HL-60/S4 treated with retinoic acid at 250 ng/mL for 4 days and 3 days (cell line): ENCODE data around the gene ANGPTL7.
"Not testable (repeated sequence)": the region's sequence is repeated elsewhere in the genome, so short reads cannot be mapped to it uniquely, and the experiment has no call there.

Source experiments
- in situ Hi-C: fragments of 300-500 bp; cut with MboI; formaldehyde crosslinking; loops from 2 replicates; pipeline ENCODE4 v1.7.0; 2022; ENCODE audit warnings: low sequenced_read_pairs

Gene ANGPTL7, protein sequence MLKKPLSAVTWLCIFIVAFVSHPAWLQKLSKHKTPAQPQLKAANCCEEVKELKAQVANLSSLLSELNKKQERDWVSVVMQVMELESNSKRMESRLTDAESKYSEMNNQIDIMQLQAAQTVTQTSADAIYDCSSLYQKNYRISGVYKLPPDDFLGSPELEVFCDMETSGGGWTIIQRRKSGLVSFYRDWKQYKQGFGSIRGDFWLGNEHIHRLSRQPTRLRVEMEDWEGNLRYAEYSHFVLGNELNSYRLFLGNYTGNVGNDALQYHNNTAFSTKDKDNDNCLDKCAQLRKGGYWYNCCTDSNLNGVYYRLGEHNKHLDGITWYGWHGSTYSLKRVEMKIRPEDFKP

DNA sequence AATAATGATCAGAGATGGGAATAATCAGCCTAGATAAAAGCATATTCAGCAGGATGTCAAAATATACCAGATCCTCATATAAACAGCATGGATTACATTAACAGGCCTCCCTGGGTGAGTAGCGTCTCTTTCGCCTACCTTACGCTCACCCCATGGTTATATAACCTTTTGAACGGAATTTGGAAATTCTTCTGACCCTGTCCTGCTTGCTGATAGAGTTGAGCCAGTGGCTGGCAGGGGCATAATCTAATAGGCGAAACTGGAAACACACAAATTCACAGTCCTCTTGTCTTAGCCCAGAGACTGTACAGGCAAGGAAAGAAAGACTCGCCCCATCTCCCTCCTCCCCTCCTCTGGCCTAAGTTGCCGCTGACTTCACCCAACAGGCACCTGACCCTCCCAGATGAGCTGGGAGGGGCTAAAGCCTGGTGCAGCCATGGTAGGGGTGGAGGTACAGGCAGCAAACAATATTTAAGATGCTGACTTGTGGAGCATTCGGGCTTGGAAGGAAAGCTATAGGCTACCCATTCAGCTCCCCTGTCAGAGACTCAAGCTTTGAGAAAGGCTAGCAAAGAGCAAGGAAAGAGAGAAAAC lies at the start of gene ANGPTL7:
Gene ANGPTL7, plus strand, starts transcription at position 498 of the 594 bp plus-strand sequence. CDS start 225 bp downstream, outside the sequence.
- in situ Hi-C loops, result no loop called here

- in situ Hi-C loops, result no loop called here
Measured at GRCh38 chr1:11142618-11143391, 46.4 kb upstream of the ANGPTL7 start.

- in situ Hi-C loops, result no loop called here
Measured at GRCh38 chr1:11143401-11143800, 45.8 kb upstream of the ANGPTL7 start.

- in situ Hi-C loops, result no loop called here
Measured at GRCh38 chr1:11143907-11144306, 45.2 kb upstream of the ANGPTL7 start.

DNA sequence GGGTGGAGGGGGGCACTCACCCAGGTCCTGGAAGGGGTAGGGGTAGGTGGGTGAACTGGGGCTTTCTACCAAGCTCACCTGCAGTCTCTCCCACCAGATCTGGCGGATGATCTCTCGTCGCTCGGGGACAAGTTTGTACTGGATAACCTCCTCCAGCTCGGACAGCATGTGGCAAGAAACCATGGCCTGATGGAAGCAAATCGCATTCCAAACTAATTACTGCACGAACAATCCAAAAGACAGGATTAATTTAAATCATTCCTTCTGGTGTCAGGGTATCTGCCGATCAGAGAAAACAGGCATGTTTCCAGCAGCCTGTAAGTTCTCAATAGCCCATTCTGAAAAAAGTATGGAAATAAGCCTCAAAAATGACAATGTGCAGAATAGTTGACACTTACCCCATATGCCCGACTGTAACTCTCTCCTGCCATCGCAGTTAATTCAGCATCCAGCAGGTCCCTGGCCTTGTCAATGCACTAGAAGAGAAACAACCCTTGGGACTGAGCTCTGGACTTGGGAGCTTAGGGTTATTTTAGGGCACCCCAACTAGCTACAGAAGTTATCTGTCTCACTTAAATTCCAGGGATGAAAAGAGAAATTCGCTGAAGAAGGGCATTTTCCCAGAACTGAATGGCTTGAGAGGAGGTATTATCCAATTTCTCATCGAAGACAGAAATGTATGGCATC lies 44.4 kb upstream of the ANGPTL7 start:
- in situ Hi-C loops, result no loop called here

GRCh38 chr1:11145741-11146140 lies 43.4 kb upstream of the ANGPTL7 start:
- in situ Hi-C loops, result no loop called here

DNA sequence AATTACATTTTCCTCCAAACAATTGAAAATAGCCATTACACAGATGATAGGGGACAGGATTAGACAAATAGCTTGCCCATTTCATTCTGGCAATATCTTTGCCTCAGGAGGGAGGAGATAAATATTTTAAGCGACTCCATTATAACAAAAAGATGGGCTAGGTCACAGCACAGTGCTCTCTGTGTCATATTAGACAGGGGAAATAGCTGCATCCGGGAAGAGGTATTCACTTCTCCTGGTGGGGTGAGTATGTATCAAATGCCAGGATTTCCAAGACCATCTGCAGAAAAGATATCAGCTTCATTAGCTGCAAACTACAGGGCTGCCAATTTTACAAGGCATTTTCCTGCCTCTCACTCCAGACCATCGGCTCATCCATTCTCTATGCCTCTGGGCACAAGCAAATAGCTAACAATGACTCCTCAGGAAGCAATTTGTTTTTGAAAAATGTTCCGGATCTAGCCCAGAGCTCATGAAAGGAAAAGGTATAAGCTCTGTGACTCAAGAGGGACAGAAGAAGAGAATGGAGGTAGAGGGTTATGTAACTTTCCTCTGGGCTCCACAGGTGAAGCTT lies 41.9 kb upstream of the ANGPTL7 start:
- in situ Hi-C loops, result no loop called here

DNA sequence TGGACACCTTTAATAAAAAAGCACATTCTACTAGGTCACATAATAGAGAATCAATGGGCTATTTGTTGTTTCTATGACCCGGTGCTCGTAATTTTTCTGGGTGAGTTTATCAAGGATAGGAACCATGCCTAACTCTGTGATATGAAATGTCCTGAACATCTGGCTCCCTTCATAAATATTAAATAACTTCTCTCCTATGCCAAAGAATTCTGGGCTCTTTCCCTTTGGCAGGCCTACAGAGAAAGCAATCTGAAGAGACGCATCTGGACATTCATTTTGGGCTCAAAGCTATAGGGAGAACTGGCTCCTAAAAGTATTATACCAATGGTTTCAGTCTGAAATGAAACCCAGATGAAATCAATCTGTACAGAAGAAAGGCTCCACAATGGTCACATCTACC lies 38.8 kb upstream of the ANGPTL7 start:
- in situ Hi-C loops, result no loop called here

- in situ Hi-C loops, result no loop called here
Measured at GRCh38 chr1:11151114-11151513, 38.0 kb upstream of the ANGPTL7 start.

GRCh38 chr1:11151826-11152612 lies 37.1 kb upstream of the ANGPTL7 start:
- in situ Hi-C loops, result no loop called here

DNA sequence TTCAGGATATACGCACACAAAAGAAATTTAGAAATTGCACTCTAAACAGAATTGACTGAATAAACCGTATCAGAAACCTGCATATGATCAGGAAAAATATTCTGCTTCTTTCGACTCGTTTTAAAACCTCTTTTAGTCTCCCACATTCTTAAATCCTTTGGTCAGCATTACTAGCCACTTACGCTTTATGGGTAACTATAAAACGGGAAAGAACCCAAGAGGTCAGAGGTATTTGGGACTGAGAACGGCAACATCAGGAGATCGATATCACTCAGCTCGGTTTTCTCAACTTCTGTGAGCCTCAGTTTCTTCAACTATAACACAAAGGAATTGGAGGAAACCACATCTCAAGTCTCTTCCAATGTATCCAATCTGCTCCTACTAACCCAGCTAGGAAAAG lies 36.4 kb upstream of the ANGPTL7 start:
- in situ Hi-C loops, result no loop called here

DNA sequence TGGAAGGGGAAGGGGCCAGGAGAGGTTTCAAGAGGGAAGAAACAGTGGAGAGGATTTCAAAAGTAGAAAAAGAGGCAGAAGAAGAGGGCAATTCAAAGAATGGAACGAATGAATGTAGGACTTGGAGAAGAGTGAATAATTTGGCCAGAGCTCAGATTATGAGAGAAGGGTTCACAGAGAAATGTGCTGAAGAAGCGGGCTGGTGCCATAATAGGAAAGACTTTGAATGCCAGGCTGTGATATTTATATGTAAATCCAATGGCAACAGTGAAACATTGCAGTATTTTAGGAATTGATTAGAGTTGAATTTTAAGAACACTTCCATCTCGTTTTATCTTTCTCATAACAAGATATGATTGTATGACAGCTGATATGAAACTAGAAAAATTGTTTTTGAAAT lies 36.0 kb upstream of the ANGPTL7 start:
- in situ Hi-C loops, result no loop called here

DNA sequence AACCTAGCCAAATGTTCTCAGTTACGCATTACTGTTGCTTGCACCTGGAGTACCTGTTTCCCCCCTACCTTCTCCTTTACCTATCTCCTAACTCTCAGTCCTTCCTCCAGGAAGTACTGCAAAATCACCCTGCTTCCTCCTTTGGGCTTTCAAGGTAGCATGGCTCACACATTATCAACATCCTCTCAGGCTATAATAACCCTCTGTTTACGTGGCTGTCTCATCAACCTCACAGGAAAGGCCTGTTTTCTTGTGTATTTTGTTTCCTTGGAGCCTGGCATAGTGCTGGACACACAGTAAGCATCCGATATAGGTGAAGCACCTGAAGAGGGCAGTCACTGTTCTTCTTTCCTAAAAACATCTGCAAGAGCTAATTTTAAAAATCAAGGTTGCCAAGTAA lies 32.7 kb upstream of the ANGPTL7 start:
- in situ Hi-C loops, result no loop called here

- in situ Hi-C loops, result no loop called here
Measured at GRCh38 chr1:11156963-11157362, 32.2 kb upstream of the ANGPTL7 start.

DNA sequence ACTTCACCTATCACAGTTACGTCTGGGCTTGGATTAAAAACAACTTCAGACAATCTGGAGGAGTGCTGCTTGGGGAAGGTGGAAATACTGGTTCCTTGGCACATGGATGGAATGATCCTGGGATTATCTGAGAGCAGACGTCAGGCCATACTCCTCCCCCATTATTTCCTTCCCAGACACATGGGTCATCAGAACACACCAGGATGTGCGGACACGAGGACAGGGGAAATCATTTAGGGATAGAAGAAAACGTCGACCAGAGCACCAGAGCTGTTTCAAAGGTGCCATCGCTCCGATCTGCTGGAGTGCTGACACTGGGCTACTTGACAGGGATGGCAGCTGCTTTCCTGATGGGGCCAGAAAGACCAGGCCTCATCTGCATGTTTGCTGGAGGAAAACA lies 31.8 kb upstream of the ANGPTL7 start:
- in situ Hi-C loops, result no loop called here

DNA sequence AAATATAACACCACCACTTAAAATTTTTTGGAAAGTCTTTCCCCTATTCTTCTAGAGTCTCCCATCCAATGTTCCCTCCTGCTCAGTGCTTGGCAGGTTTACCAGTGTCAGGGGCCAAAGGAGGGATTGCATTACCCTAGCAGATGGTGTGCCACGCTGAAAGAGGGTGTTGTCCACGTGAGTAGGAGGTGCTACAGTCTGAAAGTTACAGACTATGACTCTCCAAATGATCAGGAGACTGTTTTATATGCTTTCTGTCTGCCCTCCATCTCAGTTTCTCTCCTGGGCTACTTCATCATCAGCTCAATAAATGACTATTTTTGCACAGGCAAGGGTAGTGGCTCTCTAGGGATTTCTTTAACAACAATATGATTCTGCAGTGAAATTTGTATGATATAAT lies 31.3 kb upstream of the ANGPTL7 start:
- in situ Hi-C loops, result no loop called here

DNA sequence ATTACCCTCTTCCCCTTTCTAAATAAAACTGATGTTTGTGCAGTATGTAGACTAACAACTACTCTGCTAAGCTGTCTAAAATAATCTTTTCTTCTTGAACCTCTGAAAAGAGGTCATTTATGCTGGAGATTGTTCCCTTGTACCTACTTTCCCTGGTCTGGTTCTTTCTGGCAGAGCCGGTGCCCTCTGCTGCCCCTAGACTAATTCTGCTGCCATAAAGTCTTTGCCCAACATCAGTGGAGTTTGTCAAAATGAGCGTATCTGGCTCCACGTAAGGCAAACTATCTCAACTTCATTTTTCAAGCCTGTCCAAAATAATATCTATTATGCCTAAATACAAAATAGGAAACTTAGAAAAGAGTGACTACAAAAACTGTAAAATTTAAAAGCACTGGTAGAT lies 30.9 kb upstream of the ANGPTL7 start:
- in situ Hi-C loops, result no loop called here

DNA sequence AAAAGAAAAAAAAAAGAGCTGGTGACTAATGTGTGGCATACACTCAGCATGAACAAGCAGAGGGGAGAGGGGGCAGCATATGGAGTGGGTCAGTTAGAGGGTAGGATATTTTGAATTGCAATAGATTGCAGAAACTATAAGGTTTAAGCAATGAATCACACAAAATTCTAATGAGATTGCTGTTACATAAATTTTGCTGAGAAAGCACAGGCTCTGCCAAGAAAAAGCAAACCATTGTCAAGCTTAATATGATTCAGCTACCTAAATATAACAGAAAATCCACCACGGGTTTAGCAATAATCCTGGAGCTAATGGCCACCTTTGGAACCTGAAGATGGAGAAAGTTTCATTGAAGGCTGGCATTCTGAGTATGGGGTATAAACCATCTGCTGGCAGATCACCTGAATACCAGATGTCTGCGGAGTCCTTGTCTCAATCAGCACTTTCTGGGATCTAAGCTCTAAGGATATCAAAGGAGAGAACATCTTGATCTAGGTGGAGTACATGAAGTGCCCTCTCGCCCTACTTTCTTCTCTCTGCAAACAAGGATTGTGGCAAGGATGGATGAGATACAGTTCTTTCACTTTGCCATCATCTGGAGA lies 30.3 kb upstream of the ANGPTL7 start:
- in situ Hi-C loops, result no loop called here

DNA sequence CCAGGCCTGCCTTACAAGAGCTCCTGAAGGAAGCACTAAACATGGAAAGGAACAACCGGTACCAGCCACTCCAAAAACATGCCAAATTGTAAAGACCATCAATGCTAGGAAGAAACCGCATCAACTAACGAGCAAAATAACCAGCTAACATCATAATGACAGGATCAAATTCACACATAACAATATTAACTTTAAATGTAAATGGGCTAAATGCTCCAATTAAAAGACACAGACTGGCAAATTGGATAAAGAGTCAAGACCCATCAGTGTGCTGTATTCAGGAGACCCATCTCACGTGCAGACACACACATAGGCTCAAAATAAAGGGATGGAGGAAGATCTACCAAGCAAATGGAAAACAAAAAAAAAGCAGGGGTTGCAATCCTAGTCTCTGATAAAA lies 26.4 kb upstream of the ANGPTL7 start:
- in situ Hi-C loops, result not testable (repeated sequence)

- in situ Hi-C loops, result not testable (repeated sequence)
Measured at GRCh38 chr1:11166744-11167143, 22.4 kb upstream of the ANGPTL7 start.
